Panc1 (cell line): ENCODE results near the gene RETREG3.
"Not testable (repeated sequence)": the region's sequence is repeated elsewhere in the genome, so short reads cannot be mapped to it uniquely, and the experiment has no call there.

Experiments
- CTCF ChIP-seq: fragments of 450-650 bp; IDR thresholded peaks from 2 replicates; pipeline ENCODE4 v1.5.1; 2017; ENCODE audit warnings: mild to moderate bottlenecking
- REST ChIP-seq, 2 experiments: IDR thresholded peaks; 2 replicates each; pipeline ENCODE4 v1.6.1; 2011 to 2012; ENCODE audit warnings: low read depth in 2 of 2, control low read depth in 1 of 2, low read length in 1 of 2, mild to moderate bottlenecking in 1 of 2, moderate library complexity in 1 of 2; ENCODE audit not compliant: insufficient read depth in 1 of 2
- SIN3A ChIP-seq: IDR thresholded peaks from 2 replicates; pipeline ENCODE4 v1.6.1; 2012; ENCODE audit warnings: low read depth, mild to moderate bottlenecking, low read length, moderate library complexity, borderline replicate concordance; ENCODE audit not compliant: insufficient read depth

DNA sequence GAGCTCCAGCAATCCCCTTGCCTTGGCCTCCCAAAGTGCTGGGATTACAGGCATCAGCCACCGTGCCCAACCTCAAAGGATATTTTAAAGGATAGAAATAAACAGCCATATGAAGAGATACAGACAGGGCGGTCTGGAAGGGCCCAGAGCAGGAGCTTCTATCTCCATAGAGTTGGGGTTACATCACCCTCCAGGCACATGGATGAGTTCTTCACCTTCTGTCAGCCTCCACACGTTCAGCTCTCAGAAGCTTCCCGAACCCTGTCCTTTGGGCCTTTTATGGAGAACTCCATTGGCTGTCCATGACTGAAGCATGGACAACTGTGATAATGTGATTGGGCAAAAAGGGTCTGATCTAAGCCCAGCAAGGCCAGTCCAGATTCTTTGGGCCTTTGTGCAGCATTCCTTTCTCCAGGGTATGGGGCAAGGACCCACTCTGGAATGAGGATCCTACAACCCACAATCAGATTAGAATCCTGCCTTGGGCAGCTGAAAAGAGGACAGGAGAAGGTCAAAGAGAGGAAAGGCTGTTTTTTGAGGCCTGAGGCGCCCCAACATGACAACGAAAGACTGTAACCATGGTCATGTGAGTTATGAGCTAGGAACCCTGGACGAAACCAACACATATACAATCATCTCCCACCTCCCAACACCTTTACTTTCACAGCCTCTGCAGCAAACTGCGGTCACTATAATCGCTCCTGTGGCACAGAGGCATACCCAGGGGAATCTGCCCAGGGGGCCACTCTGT is 63.2 kb downstream of the RETREG3 start:
- not testable (repeated sequence) for TF ChIP-seq CTCF; SIN3A; REST (IDR thresholded peaks at IDR 0.05; ENCODE audit: insufficient read depth in 1 of 2, low read depth in 2 of 2, low read length in 1 of 2)
